ENCODE data around the gene CDKAL1.

The CDKAL1 gene

GRCh38 chr6:21123507-21124436, 589.5 kb downstream of the CDKAL1 start:
- DNase-seq, result no peak

GRCh38 chr6:21128601-21129000, 594.3 kb downstream of the CDKAL1 start:
- no peak for DNase-seq

- DNase-seq, result no peak
Observed at GRCh38 chr6:21131406-21131805, 597.1 kb downstream of the CDKAL1 start.

- no peak for DNase-seq
Observed at GRCh38 chr6:21132446-21132845, 598.2 kb downstream of the CDKAL1 start.

- no peak for DNase-seq
Observed at GRCh38 chr6:21132856-21133838, 598.9 kb downstream of the CDKAL1 start.

- no peak for DNase-seq
Observed at GRCh38 chr6:21133901-21134300, 599.6 kb downstream of the CDKAL1 start.

GRCh38 chr6:21134356-21134755, 600.1 kb downstream of the CDKAL1 start:
- DNase-seq, result no peak

- DNase-seq, result no peak
Observed at GRCh38 chr6:21135484-21136013, 601.3 kb downstream of the CDKAL1 start.

GRCh38 chr6:21137700-21138335, 603.6 kb downstream of the CDKAL1 start:
- DNase-seq, result no peak

- no peak for DNase-seq
Observed at GRCh38 chr6:21138336-21139069, 604.2 kb downstream of the CDKAL1 start.

- DNase-seq, result no peak
Observed at GRCh38 chr6:21140966-21141365, 606.7 kb downstream of the CDKAL1 start.

- DNase-seq, result no peak
Observed at GRCh38 chr6:21141616-21142303, 607.5 kb downstream of the CDKAL1 start.

GRCh38 chr6:21142741-21143140, 608.5 kb downstream of the CDKAL1 start:
- DNase-seq, result no peak

GRCh38 chr6:21143645-21144044, 609.4 kb downstream of the CDKAL1 start:
- no peak for DNase-seq

GRCh38 chr6:21144928-21145327, 610.7 kb downstream of the CDKAL1 start:
- no peak for DNase-seq

GRCh38 chr6:21147995-21148394, 613.7 kb downstream of the CDKAL1 start:
- no peak for DNase-seq

- DNase-seq, result no peak
Observed at GRCh38 chr6:21149470-21149869, 615.2 kb downstream of the CDKAL1 start.

- DNase-seq, result no peak
Observed at GRCh38 chr6:21150667-21151066, 616.4 kb downstream of the CDKAL1 start.

GRCh38 chr6:21151119-21151518, 616.9 kb downstream of the CDKAL1 start:
- no peak for DNase-seq

GRCh38 chr6:21151530-21151929, 617.3 kb downstream of the CDKAL1 start:
- no peak for DNase-seq

GRCh38 chr6:21157186-21157929, 623.1 kb downstream of the CDKAL1 start:
- no peak for DNase-seq

Data from CD4-positive, alpha-beta T cell treated with Interferon gamma for 1 hour (primary cell).